ENCODE data around the gene GRPEL2. TPM values are rescaled to one million over a fixed set of nuclear protein-coding genes. Genes with fewer than 3 reads are reported as not detected.

Gene GRPEL2
- total RNA-seq, 1 donor from 2014 or later: 42.5 TPM

DNA sequence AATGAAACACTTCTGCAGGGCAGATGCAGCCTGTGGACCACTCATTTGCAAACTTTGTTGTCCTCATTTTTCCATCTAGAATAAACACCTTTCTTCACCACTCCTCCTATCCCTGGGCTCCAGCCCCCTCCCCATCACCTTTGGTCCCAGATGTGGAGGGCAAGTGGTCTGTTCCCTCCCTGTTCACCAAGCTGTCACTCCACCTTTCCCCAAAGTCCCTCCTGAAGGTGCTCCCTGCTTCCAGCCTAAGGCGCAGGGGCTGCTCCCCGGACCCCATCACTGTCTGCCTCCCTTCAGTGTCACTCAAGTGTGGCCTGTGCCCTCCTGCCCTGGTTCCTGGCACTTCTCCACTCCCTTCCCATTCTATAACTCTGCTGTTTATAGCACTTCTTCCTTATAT is 19.4 kb downstream of the GRPEL2 start:
- no peak overlapping the region for H3K4me2 ChIP-seq
- Mint-ChIP-seq H3K4me3 (no peak overlapping the region), H3K9me3 (no peaks in the 10 kb centered on the region), H3K27me3 (ENCODE audit: insufficient read depth, low read depth) (no peaks in the 10 kb centered on the region), H3K4me1 (peaks cover 20% of the 10 kb centered on the region), H3K27ac (no peak overlapping the region), H3K36me3 (no peaks in the 10 kb centered on the region)
- H3K4me3 ChIP-seq: no peak overlapping the region
- H3K9ac ChIP-seq: no peak overlapping the region
- no peak for DNase-seq (ENCODE audit: low spot score)
- H3K27me3 ChIP-seq: no peaks in the 10 kb centered on the region
- no peak overlapping the region for H3K27ac ChIP-seq
- no peaks in the 10 kb centered on the region for H3K79me2 ChIP-seq (ENCODE audit: low read depth)
- no peaks in the 10 kb centered on the region for H3K36me3 ChIP-seq
- peaks cover 3% of the 10 kb centered on the region for H3K4me1 ChIP-seq
- TF ChIP-seq, protein P1, sequence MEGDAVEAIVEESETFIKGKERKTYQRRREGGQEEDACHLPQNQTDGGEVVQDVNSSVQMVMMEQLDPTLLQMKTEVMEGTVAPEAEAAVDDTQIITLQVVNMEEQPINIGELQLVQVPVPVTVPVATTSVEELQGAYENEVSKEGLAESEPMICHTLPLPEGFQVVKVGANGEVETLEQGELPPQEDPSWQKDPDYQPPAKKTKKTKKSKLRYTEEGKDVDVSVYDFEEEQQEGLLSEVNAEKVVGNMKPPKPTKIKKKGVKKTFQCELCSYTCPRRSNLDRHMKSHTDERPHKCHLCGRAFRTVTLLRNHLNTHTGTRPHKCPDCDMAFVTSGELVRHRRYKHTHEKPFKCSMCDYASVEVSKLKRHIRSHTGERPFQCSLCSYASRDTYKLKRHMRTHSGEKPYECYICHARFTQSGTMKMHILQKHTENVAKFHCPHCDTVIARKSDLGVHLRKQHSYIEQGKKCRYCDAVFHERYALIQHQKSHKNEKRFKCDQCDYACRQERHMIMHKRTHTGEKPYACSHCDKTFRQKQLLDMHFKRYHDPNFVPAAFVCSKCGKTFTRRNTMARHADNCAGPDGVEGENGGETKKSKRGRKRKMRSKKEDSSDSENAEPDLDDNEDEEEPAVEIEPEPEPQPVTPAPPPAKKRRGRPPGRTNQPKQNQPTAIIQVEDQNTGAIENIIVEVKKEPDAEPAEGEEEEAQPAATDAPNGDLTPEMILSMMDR (IDR thresholded peaks at IDR 0.05): no peak
- TF ChIP-seq EZH2 (IDR thresholded peaks at IDR 0.05): no peak
- TF ChIP-seq EZH2phosphoT487 (IDR thresholded peaks at IDR 0.05): no peak
- H4K20me1 ChIP-seq (ENCODE audit: low read depth): no peaks in the 10 kb centered on the region
- H3K9me3 ChIP-seq (ENCODE audit: low read depth): no peaks in the 10 kb centered on the region
- H3F3A ChIP-seq (ENCODE audit: low read depth): no peaks in the 10 kb centered on the region
- H2AFZ ChIP-seq (replicated peaks): no peak overlapping the region

DNA sequence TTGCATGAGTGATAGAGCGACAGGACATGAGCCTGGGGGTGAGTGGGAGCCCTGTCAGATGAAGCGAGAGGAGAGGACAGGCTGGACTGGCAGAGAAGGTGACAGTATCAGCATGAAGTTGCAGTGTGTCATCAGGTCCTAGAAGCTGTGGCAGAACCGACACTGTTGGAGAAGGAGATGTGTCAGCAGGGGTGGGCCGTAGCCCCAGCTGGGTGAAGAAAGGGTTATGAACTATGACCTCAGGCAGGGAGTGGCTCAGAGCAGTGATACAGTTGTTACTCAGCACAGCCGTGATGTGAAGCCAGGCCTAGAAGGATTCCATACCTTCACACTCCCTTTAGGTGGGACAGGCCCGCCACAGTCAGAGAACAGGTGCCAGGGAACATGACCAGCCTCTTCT is 20.1 kb downstream of the GRPEL2 start:
- no peaks in the 10 kb centered on the region for H3K27me3 Mint-ChIP-seq (ENCODE audit: insufficient read depth, low read depth)
- no peak overlapping the region for H3K27ac ChIP-seq
- no peak overlapping the region for H2AFZ ChIP-seq (replicated peaks)
- H3K27me3 ChIP-seq: no peaks in the 10 kb centered on the region
- H3F3A ChIP-seq (ENCODE audit: low read depth): no peaks in the 10 kb centered on the region
- no peaks in the 10 kb centered on the region for H3K9me3 Mint-ChIP-seq
- no peaks in the 10 kb centered on the region for H3K36me3 ChIP-seq
- no peaks in the 10 kb centered on the region for H3K9me3 ChIP-seq (ENCODE audit: low read depth)
- no peaks in the 10 kb centered on the region for H3K36me3 Mint-ChIP-seq
- H3K4me1 Mint-ChIP-seq: peaks cover 20% of the 10 kb centered on the region
- no peaks in the 10 kb centered on the region for H3K79me2 ChIP-seq (ENCODE audit: low read depth)
- no peak overlapping the region for H3K4me3 Mint-ChIP-seq
- H3K4me1 ChIP-seq: peaks cover 3% of the 10 kb centered on the region
- TF ChIP-seq EZH2phosphoT487 (IDR thresholded peaks at IDR 0.05): no peak
- TF ChIP-seq EZH2 (IDR thresholded peaks at IDR 0.05): no peak
- TF ChIP-seq, protein P1 (IDR thresholded peaks at IDR 0.05): no peak
- H3K9ac ChIP-seq: no peak overlapping the region
- no peak overlapping the region for H3K4me3 ChIP-seq
- DNase-seq (ENCODE audit: low spot score): no peak
- peak overlapping the region; percentile 0 for H3K27ac Mint-ChIP-seq
- H4K20me1 ChIP-seq (ENCODE audit: low read depth): no peaks in the 10 kb centered on the region
- no peak overlapping the region for H3K4me2 ChIP-seq

DNA sequence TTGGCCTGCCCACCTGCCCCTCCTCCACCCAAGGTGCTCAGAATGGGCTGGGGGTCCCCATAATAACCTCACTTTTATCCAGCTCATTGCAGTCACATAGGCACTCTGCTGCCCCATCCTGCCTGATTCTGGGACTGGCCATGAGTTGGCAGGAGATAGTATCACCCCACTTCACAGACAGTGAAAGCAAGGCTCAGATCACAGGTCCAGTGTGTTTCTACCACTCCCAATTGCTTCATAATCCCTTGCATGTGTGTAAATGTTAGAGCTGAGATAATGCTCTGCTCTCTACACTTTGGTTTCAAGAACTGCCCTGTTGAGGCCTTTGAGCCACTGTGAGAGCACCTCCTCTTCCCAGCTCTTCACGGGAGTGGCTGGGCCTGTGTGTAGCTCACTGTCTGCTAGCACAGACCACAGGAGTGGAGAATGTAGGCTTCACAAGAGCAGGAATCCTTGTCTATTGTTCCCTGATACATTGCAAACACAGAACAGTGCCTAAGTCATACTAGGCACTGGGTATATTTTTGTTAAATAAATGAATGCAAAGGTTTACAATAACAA is 20.9 kb downstream of the GRPEL2 start:
- Mint-ChIP-seq H3K27ac (peak overlapping the region; percentile 33), H3K4me1 (peaks cover 20% of the 10 kb centered on the region), H3K4me3 (no peak overlapping the region), H3K36me3 (no peaks in the 10 kb centered on the region), H3K27me3 (ENCODE audit: insufficient read depth, low read depth) (no peaks in the 10 kb centered on the region), H3K9me3 (no peaks in the 10 kb centered on the region)
- no peaks in the 10 kb centered on the region for H4K20me1 ChIP-seq (ENCODE audit: low read depth)
- H3K27me3 ChIP-seq: no peaks in the 10 kb centered on the region
- peaks cover 3% of the 10 kb centered on the region for H3K4me1 ChIP-seq
- H3K79me2 ChIP-seq (ENCODE audit: low read depth): no peaks in the 10 kb centered on the region
- H3K27ac ChIP-seq: no peak overlapping the region
- H3F3A ChIP-seq (ENCODE audit: low read depth): no peaks in the 10 kb centered on the region
- H3K4me2 ChIP-seq: no peak overlapping the region
- no peak overlapping the region for H2AFZ ChIP-seq (replicated peaks)
- TF ChIP-seq, protein P1 (IDR thresholded peaks at IDR 0.05): no peak
- TF ChIP-seq EZH2 (IDR thresholded peaks at IDR 0.05): no peak
- no peak for TF ChIP-seq EZH2phosphoT487 (IDR thresholded peaks at IDR 0.05)
- H3K4me3 ChIP-seq: no peak overlapping the region
- DNase-seq (ENCODE audit: low spot score): no peak
- H3K36me3 ChIP-seq: no peaks in the 10 kb centered on the region
- no peak overlapping the region for H3K9ac ChIP-seq
- no peaks in the 10 kb centered on the region for H3K9me3 ChIP-seq (ENCODE audit: low read depth)

All from neural progenitor cell (in vitro differentiated cells).